ENCODE results near the gene DMWD. TPM values are rescaled to one million over a fixed set of nuclear protein-coding genes. Genes with fewer than 3 reads are reported as not detected.
"Not testable (repeated sequence)": the region's sequence is repeated elsewhere in the genome, so short reads cannot be mapped to it uniquely, and the experiment has no call there.

DMWD gene
- polyA plus RNA-seq, 1 donor (not counting 4 experiments of a cell fraction or from before 2014, with no cell fraction given), result 10.1 TPM

DNA sequence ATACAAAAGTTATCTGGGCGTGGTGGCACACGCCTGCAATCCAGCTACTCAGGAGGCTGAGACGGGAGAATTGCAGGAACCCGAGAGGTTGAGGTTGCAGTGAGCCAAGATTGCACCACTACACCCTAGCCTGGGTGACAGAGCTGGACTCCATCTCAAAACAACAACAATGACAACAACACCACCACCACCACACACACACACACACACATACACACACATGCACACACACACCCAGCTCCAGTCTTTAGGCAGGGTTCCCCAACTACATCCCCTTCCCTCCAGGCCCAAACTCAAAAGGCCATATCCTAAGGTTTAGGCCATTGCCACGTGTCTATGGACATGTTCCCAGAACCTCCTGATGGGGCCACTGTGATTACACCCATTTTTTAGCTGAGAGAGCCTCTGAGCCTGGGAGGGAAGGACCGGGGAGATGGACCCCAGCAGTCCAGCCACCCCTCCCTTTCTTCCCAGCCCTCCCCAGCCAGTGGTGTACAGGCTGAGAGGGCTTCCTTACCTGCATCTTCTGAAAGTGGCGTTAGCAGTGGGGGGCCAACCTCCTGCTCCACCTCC lies 9.0 kb upstream of the DMWD start:
- FAIRE-seq, result no peak
- Histone ChIP-seq H3K36me3 (ENCODE audit: control insufficient read depth in 2 of 2, extremely low read depth in 1 of 2, insufficient read depth in 2 of 2, low read length in 2 of 2) (no peaks in the 10 kb centered on the region), H3K27ac (ENCODE audit: control insufficient read depth, insufficient read depth, low read length) (no peak overlapping the region), H3K4me3 (ENCODE audit: control insufficient read depth in 2 of 3, extremely low read depth in 1 of 3, insufficient read depth in 2 of 3, low read depth in 1 of 3, low read length in 3 of 3) (no peak overlapping the region), H3K9ac (ENCODE audit: control insufficient read depth, extremely low read depth, insufficient read depth, low read length) (no peak overlapping the region), H3K4me2 (ENCODE audit: control insufficient read depth, extremely low read depth, insufficient read depth, low read depth, low read length) (no peak overlapping the region), H3K27me3 (ENCODE audit: control insufficient read depth, extremely low read depth, insufficient read depth, low read length) (no peaks in the 10 kb centered on the region), H3K79me2 (ENCODE audit: control insufficient read depth, insufficient read depth, low read length) (no peaks in the 10 kb centered on the region), H2AFZ (ENCODE audit: control insufficient read depth, low read length) (no peak overlapping the region), H3K4me1 (ENCODE audit: control insufficient read depth, extremely low read depth, insufficient read depth, low read length) (peaks cover 8% of the 10 kb centered on the region), H3K9me1 (ENCODE audit: control insufficient read depth, extremely low read depth, insufficient read depth, low read length) (no peaks in the 10 kb centered on the region), H4K20me1 (ENCODE audit: control insufficient read depth, extremely low read depth, insufficient read depth, low read length) (no peaks in the 10 kb centered on the region), H3K9me3 (ENCODE audit: control insufficient read depth, low read depth, low read length) (no peaks in the 10 kb centered on the region)
- TF ChIP-seq, protein P1, sequence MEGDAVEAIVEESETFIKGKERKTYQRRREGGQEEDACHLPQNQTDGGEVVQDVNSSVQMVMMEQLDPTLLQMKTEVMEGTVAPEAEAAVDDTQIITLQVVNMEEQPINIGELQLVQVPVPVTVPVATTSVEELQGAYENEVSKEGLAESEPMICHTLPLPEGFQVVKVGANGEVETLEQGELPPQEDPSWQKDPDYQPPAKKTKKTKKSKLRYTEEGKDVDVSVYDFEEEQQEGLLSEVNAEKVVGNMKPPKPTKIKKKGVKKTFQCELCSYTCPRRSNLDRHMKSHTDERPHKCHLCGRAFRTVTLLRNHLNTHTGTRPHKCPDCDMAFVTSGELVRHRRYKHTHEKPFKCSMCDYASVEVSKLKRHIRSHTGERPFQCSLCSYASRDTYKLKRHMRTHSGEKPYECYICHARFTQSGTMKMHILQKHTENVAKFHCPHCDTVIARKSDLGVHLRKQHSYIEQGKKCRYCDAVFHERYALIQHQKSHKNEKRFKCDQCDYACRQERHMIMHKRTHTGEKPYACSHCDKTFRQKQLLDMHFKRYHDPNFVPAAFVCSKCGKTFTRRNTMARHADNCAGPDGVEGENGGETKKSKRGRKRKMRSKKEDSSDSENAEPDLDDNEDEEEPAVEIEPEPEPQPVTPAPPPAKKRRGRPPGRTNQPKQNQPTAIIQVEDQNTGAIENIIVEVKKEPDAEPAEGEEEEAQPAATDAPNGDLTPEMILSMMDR (optimal IDR thresholded peaks at IDR 0.05 in 1 of 3, IDR thresholded peaks at IDR 0.05 in 1 of 3, conservative IDR thresholded peaks at IDR 0.05 in 1 of 3; ENCODE audit: extremely low read depth in 1 of 3, insufficient read depth in 2 of 3, low read length in 3 of 3), result no peak
- no peak for TF ChIP-seq EZH2 (IDR thresholded peaks at IDR 0.05; ENCODE audit: low read length)
- DNase-seq (ENCODE audit: low read depth, low spot score), result no peak
- dilution Hi-C loops (cut with MboI; ENCODE audit: extremely low pct_ligation_motif_present, low sequenced_read_pairs), result no loop called here

DNA sequence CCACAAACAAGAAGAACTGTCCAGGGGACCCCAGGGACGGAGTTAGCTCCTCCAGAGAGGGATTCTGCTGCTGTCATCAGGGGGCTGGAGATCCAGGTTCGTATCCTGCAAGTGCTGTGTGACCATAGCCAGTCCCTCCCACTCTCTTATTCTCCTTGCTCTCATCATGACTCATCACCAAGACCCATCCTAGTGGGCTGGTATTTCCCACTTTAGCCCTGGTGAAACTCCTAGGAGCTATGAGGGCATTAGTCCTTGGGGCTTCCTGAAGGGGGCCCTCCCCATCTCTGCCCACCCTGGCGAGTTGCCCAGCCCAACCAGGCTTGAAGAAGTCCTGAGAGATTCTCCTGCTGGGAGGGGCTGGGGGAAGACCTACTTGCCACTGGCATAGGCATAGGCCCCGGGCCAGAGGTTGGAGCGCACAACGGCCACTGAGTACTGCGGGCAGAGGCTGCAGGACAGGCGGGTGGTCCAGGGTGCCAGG lies 7.5 kb upstream of the DMWD start:
- Histone ChIP-seq H3K4me2 (ENCODE audit: control insufficient read depth, extremely low read depth, insufficient read depth, low read depth, low read length) (no peak overlapping the region), H2AFZ (ENCODE audit: control insufficient read depth, low read length) (no peak overlapping the region), H3K36me3 (ENCODE audit: control insufficient read depth in 2 of 2, extremely low read depth in 1 of 2, insufficient read depth in 2 of 2, low read length in 2 of 2) (no peaks in the 10 kb centered on the region), H3K9me1 (ENCODE audit: control insufficient read depth, extremely low read depth, insufficient read depth, low read length) (no peaks in the 10 kb centered on the region), H3K9me3 (ENCODE audit: control insufficient read depth, low read depth, low read length) (no peaks in the 10 kb centered on the region), H3K9ac (ENCODE audit: control insufficient read depth, extremely low read depth, insufficient read depth, low read length) (no peak overlapping the region), H3K79me2 (ENCODE audit: control insufficient read depth, insufficient read depth, low read length) (no peaks in the 10 kb centered on the region), H3K4me1 (ENCODE audit: control insufficient read depth, extremely low read depth, insufficient read depth, low read length) (peaks cover 8% of the 10 kb centered on the region), H3K27ac (ENCODE audit: control insufficient read depth, insufficient read depth, low read length) (no peak overlapping the region), H3K4me3 (ENCODE audit: control insufficient read depth in 2 of 3, extremely low read depth in 1 of 3, insufficient read depth in 2 of 3, low read depth in 1 of 3, low read length in 3 of 3) (no peak overlapping the region), H4K20me1 (ENCODE audit: control insufficient read depth, extremely low read depth, insufficient read depth, low read length) (no peaks in the 10 kb centered on the region), H3K27me3 (ENCODE audit: control insufficient read depth, extremely low read depth, insufficient read depth, low read length) (no peaks in the 10 kb centered on the region)
- FAIRE-seq (no peak), DNase-seq (ENCODE audit: low read depth, low spot score) (no peak)
- TF ChIP-seq EZH2 (IDR thresholded peaks at IDR 0.05; ENCODE audit: low read length), result no peak
- TF ChIP-seq, protein P1 (optimal IDR thresholded peaks at IDR 0.05 in 1 of 3, IDR thresholded peaks at IDR 0.05 in 1 of 3, conservative IDR thresholded peaks at IDR 0.05 in 1 of 3; ENCODE audit: extremely low read depth in 1 of 3, insufficient read depth in 2 of 3, low read length in 3 of 3), result no peak
- dilution Hi-C loops (cut with MboI; ENCODE audit: extremely low pct_ligation_motif_present, low sequenced_read_pairs), result no loop called here

DNA sequence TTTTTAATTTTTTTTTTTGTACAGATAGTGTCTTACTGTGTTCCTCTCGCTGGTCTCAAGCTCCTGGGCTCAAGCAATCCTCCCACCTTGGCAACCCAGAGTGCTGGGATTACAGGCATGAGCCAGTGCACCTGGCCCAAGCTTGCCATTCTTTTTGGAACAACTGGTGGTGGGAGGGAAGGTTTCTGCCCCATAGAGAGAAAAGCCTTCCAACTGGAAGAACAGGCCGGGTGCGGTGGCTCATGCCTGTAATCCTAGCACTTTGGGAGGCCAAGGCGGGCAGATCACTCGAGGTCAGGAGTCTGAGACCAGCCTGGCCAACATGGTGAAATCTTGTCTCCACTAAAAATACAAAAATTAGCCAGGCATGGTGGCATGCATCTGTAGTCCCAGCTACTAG lies 6.9 kb upstream of the DMWD start:
- H3K4me3 ChIP-seq (ENCODE audit: control insufficient read depth in 2 of 3, extremely low read depth in 1 of 3, insufficient read depth in 2 of 3, low read depth in 1 of 3, low read length in 3 of 3); H3K9ac ChIP-seq (ENCODE audit: control insufficient read depth, extremely low read depth, insufficient read depth, low read length); H2AFZ ChIP-seq (ENCODE audit: control insufficient read depth, low read length); H3K9me1 ChIP-seq (ENCODE audit: control insufficient read depth, extremely low read depth, insufficient read depth, low read length); dilution Hi-C loops (cut with MboI; ENCODE audit: extremely low pct_ligation_motif_present, low sequenced_read_pairs); H3K36me3 ChIP-seq (ENCODE audit: control insufficient read depth in 2 of 2, extremely low read depth in 1 of 2, insufficient read depth in 2 of 2, low read length in 2 of 2); H3K27ac ChIP-seq (ENCODE audit: control insufficient read depth, insufficient read depth, low read length); H3K4me1 ChIP-seq (ENCODE audit: control insufficient read depth, extremely low read depth, insufficient read depth, low read length); H3K4me2 ChIP-seq (ENCODE audit: control insufficient read depth, extremely low read depth, insufficient read depth, low read depth, low read length); DNase-seq (ENCODE audit: low read depth, low spot score); H3K79me2 ChIP-seq (ENCODE audit: control insufficient read depth, insufficient read depth, low read length); H4K20me1 ChIP-seq (ENCODE audit: control insufficient read depth, extremely low read depth, insufficient read depth, low read length); H3K9me3 ChIP-seq (ENCODE audit: control insufficient read depth, low read depth, low read length); H3K27me3 ChIP-seq (ENCODE audit: control insufficient read depth, extremely low read depth, insufficient read depth, low read length); FAIRE-seq: not testable (repeated sequence)
